Hepatic stellate cell (primary cell): ENCODE measurements around the gene CSF1.
A peak's percentile ranks its signal among the peaks of the same experiment; 100 is the strongest.
"Not testable (repeated sequence)": the region's sequence is repeated elsewhere in the genome, so short reads cannot be mapped to it uniquely, and the experiment has no call there.

Source experiments
- DNase-seq: peaks from one replicate; pipeline ENCODE4 v3.0.0; 2011; ENCODE audit warnings: low spot score

The CSF1 gene

GRCh38 chr1:109919303-109919702 is 8.7 kb downstream of the CSF1 start:
- DNase-seq: no peak

- not testable (repeated sequence) for DNase-seq
These were observed 9.7 kb downstream of the CSF1 start for GRCh38 chr1:109920391-109920790.

GRCh38 chr1:109922326-109922725 is 11.7 kb downstream of the CSF1 start:
- DNase-seq: no peak

- peak; percentile 79 for DNase-seq
These were observed 12.7 kb downstream of the CSF1 start for GRCh38 chr1:109923131-109923945.

GRCh38 chr1:109923946-109924275 is 13.3 kb downstream of the CSF1 start:
- DNase-seq: no peak

- DNase-seq: no peak
These were observed 13.7 kb downstream of the CSF1 start for GRCh38 chr1:109924316-109924715.

- DNase-seq: no peak
These were observed 14.7 kb downstream of the CSF1 start for GRCh38 chr1:109925159-109925990.

GRCh38 chr1:109926662-109927300 is 16.1 kb downstream of the CSF1 start:
- DNase-seq: peak; percentile 53

- no peak for DNase-seq
These were observed 16.7 kb downstream of the CSF1 start for GRCh38 chr1:109927356-109927755.

GRCh38 chr1:109927911-109928321 is 17.3 kb downstream of the CSF1 start:
- DNase-seq: peak; percentile 53

GRCh38 chr1:109928591-109929111 is 18.0 kb downstream of the CSF1 start:
- DNase-seq: peak; percentile 91

- DNase-seq: no peak
These were observed 18.5 kb downstream of the CSF1 start for GRCh38 chr1:109929170-109929569.

- no peak for DNase-seq
These were observed 19.1 kb downstream of the CSF1 start for GRCh38 chr1:109929588-109930251.

GRCh38 chr1:109930252-109930993 is 19.8 kb downstream of the CSF1 start:
- no peak for DNase-seq

GRCh38 chr1:109931189-109931731 is 20.6 kb downstream of the CSF1 start:
- DNase-seq: peak; percentile 89

- DNase-seq: no peak
These were observed 21.4 kb downstream of the CSF1 start for GRCh38 chr1:109931911-109932636.

- DNase-seq: no peak
These were observed 22.0 kb downstream of the CSF1 start for GRCh38 chr1:109932679-109933078.

- DNase-seq: peak; percentile 86
These were observed 23.4 kb downstream of the CSF1 start for GRCh38 chr1:109933856-109934711.

- DNase-seq: no peak
These were observed 24.8 kb downstream of the CSF1 start for GRCh38 chr1:109935451-109935900.
